HCT116 (cell line): ENCODE data around the gene ASNSD1. TPM values are rescaled to one million over a fixed set of nuclear protein-coding genes. Genes with fewer than 3 reads are reported as not detected.

Experiments used
- ATAC-seq: fragments of 200-7000 bp; cut with Tn5 transposase; 2 replicates; pipeline ENCODE4 v1.9.1; 2020; ENCODE audit warnings: mild to moderate bottlenecking, moderate library complexity
- BruUV-seq: library from RNA; stranded (reverse); fragments of 400-500 nt; replicated peaks from 2 replicates; lab custom pipeline; 2021; lab: Mats Ljungman, UMichigan
- CTCF ChIA-PET: fragments of 300-600 bp; sonication (Branson Sonifier 250); formaldehyde crosslinking; loops from one replicate; lab custom pipeline; 2021; ENCODE audit warnings: antibody characterized with exemption; lab: Charles Lee
- POLR2A ChIA-PET: fragments of 300-600, 350-600 bp; sonication (Branson Sonifier 250); formaldehyde crosslinking; loops from one replicate; lab custom pipeline; 2021; ENCODE audit warnings: antibody characterized with exemption; lab: Charles Lee
- RAD21 ChIA-PET, 2 experiments: fragments of 300-600 bp; sonication (Branson Sonifier 250); formaldehyde crosslinking; loops; one replicate each; lab custom pipeline; 2023; ENCODE audit warnings: low total read pairs in 2 of 2; ENCODE audit not compliant: uncharacterized antibody in 2 of 2, unreplicated experiment in 2 of 2, low non-redundant PET in 1 of 2; lab: Charles Lee
- DNase-seq: peaks from one replicate; pipeline ENCODE4 v3.0.0-alpha.2; 2010; ENCODE audit warnings: low read depth, low spot score
- H2AFZ ChIP-seq: fragments of 200-600 bp; shearing (Covaris generic), sonication (generic); 2 replicates; pipeline ENCODE4 v1.6.1; 2017; ENCODE audit warnings: low read depth, mixed run types, mixed read lengths, antibody characterized with exemption, low read length; ENCODE audit not compliant: poor library complexity, severe bottlenecking
- H3K27ac ChIP-seq: 2 replicates; pipeline ENCODE4 v1.5.1; 2012; ENCODE audit warnings: low read depth, low read length
- H3K27me3 ChIP-seq: fragments of 200-600 bp; sonication (generic); 2 replicates; pipeline ENCODE4 v1.6.1; 2016; ENCODE audit warnings: mixed run types, low read length, mixed read lengths; ENCODE audit not compliant: insufficient read depth
- H3K36me3 ChIP-seq, 2 experiments: fragments of 200-500 bp in 1 of 2; fragments of 200-600 bp in 1 of 2; sonication (Bioruptor generic) in 1 of 2; sonication (generic) in 1 of 2; 2 replicates each; pipeline versions ENCODE4 v1.5.1 to v1.6.1; 2014 to 2016; ENCODE audit warnings: low read length in 2 of 2, inconsistent platforms in 1 of 2, mixed read lengths in 1 of 2, mixed run types in 1 of 2; ENCODE audit not compliant: insufficient read depth in 2 of 2, control insufficient read depth in 1 of 2
- H3K4me1 ChIP-seq, 2 experiments: fragments of 200-600 bp in 1 of 2; sonication (generic) in 1 of 2; 2 replicates each; pipeline versions ENCODE4 v1.5.1 to v1.6.1; 2012 to 2017; ENCODE audit warnings: low read length in 2 of 2, inconsistent platforms in 1 of 2, mild to moderate bottlenecking in 1 of 2, mixed read lengths in 1 of 2, mixed run types in 1 of 2, moderate library complexity in 1 of 2; ENCODE audit not compliant: insufficient read depth in 2 of 2, control insufficient read depth in 1 of 2
- H3K4me2 ChIP-seq: fragments of 200-600 bp; sonication (generic); 2 replicates; pipeline ENCODE4 v1.6.1; 2017; ENCODE audit warnings: mixed run types, low read length, mixed read lengths
- H3K4me3 ChIP-seq, 2 experiments: fragments of 200-600 bp in 1 of 2; sonication (generic) in 1 of 2; replicated peaks in 1 of 2; 2 replicates each; pipeline ENCODE4 v1.5.1; 2011 to 2016; ENCODE audit warnings: low read length in 2 of 2, control low read depth in 1 of 2, low read depth in 1 of 2, mild to moderate bottlenecking in 1 of 2, mixed read lengths in 1 of 2, mixed run types in 1 of 2
- H3K79me2 ChIP-seq: fragments of 200-600 bp; sonication (generic); 2 replicates; pipeline ENCODE4 v1.6.1; 2017; ENCODE audit warnings: mild to moderate bottlenecking, mixed run types, low read length, moderate library complexity, mixed read lengths; ENCODE audit not compliant: insufficient read depth
- H3K9ac ChIP-seq: fragments of 200-600 bp; sonication (generic); 2 replicates; pipeline ENCODE4 v1.6.1; 2016; ENCODE audit warnings: low read length, mixed read lengths
- H3K9me2 ChIP-seq: fragments of 200-600 bp; sonication (generic), shearing (Covaris generic); 2 replicates; pipeline ENCODE4 v1.6.1; 2017; ENCODE audit warnings: mixed run types, mild to moderate bottlenecking, moderate library complexity; ENCODE audit not compliant: insufficient read depth
- H3K9me3 ChIP-seq, 2 experiments: fragments of 200-500 bp in 1 of 2; fragments of 200-600 bp in 1 of 2; sonication (Bioruptor generic) in 1 of 2; sonication (generic) in 1 of 2; 2 replicates each; pipeline ENCODE4 v1.6.1; 2014 to 2017; ENCODE audit warnings: low read length in 2 of 2, mixed read lengths in 2 of 2, inconsistent platforms in 1 of 2, low read depth in 1 of 2, mild to moderate bottlenecking in 1 of 2, mixed run types in 1 of 2, moderate library complexity in 1 of 2; ENCODE audit not compliant: control insufficient read depth in 1 of 2, insufficient read depth in 1 of 2
- H4K20me1 ChIP-seq: fragments of 200-600 bp; sonication (generic), shearing (Covaris generic); 2 replicates; pipeline ENCODE4 v1.6.1; 2017; ENCODE audit warnings: mixed run types, mild to moderate bottlenecking, moderate library complexity; ENCODE audit not compliant: insufficient read depth
- ATF3 ChIP-seq: IDR thresholded peaks from 2 replicates; pipeline ENCODE4 v1.6.1; 2012
- CTCF ChIP-seq, 3 experiments: fragments of 200-600 bp in 1 of 3; sonication (generic) in 1 of 3; IDR thresholded peaks in 2 of 3; conservative IDR thresholded peaks in 1 of 3; 2 replicates each; pipeline ENCODE4 v1.5.1; 2012 to 2017; ENCODE audit warnings: low read depth in 2 of 3, low read length in 2 of 3, antibody characterized with exemption in 1 of 3, borderline replicate concordance in 1 of 3, control low read depth in 1 of 3, mild to moderate bottlenecking in 1 of 3, mixed read lengths in 1 of 3, mixed run types in 1 of 3, moderate library complexity in 1 of 3; ENCODE audit not compliant: insufficient read depth in 1 of 3
- EGR1 ChIP-seq: IDR thresholded peaks from 2 replicates; pipeline ENCODE4 v1.6.1; 2012; ENCODE audit warnings: low read depth
- ELF1 ChIP-seq: IDR thresholded peaks from 2 replicates; pipeline ENCODE4 v1.6.1; 2012; ENCODE audit warnings: low read depth, borderline replicate concordance
- FOSL1 ChIP-seq: IDR thresholded peaks from 2 replicates; pipeline ENCODE4 v1.6.1; 2012; ENCODE audit warnings: low read depth
- JUND ChIP-seq: IDR thresholded peaks from 2 replicates; pipeline ENCODE4 v1.6.1; 2012
- MAX ChIP-seq: IDR thresholded peaks from 2 replicates; pipeline ENCODE4 v1.6.1; 2012
- POLR2AphosphoS5 ChIP-seq: IDR thresholded peaks from 2 replicates; pipeline ENCODE4 v1.6.1; 2011; ENCODE audit warnings: mild to moderate bottlenecking, low read depth, low read length, moderate library complexity
- RAD21 ChIP-seq: IDR thresholded peaks from 2 replicates; pipeline ENCODE4 v1.6.1; 2012; ENCODE audit warnings: low read depth, mild to moderate bottlenecking
- REST ChIP-seq: IDR thresholded peaks from 2 replicates; pipeline ENCODE4 v1.6.1; 2012; ENCODE audit warnings: low read depth
- SP1 ChIP-seq: IDR thresholded peaks from 2 replicates; pipeline ENCODE4 v1.6.1; 2012; ENCODE audit warnings: low read depth
- TCF7L2 ChIP-seq: IDR thresholded peaks from 2 replicates; pipeline ENCODE4 v1.7.0; 2011; ENCODE audit warnings: borderline replicate concordance, inconsistent platforms; ENCODE audit not compliant: insufficient read depth, insufficient read length; ENCODE audit errors: extremely low read depth
- YY1 ChIP-seq: IDR thresholded peaks from 2 replicates; pipeline ENCODE4 v1.6.1; 2011; ENCODE audit warnings: low read length, low read depth, moderate library complexity, mild to moderate bottlenecking; ENCODE audit not compliant: insufficient replicate concordance; ENCODE audit errors: extremely low read depth
- ZBTB33 ChIP-seq: IDR thresholded peaks from 2 replicates; pipeline ENCODE4 v1.6.1; 2011; ENCODE audit warnings: mild to moderate bottlenecking, low read length, moderate library complexity; ENCODE audit not compliant: insufficient replicate concordance; ENCODE audit errors: extremely low read depth
- ZFX ChIP-seq: fragments of 450-650 bp; IDR thresholded peaks from 2 replicates; pipeline ENCODE4 v1.6.1; 2017
- intact Hi-C: fragments of 100-400 bp; cut with micrococcal nuclease; formaldehyde crosslinking; loops from 2 replicates; pipeline ENCODE4 v1.10.0; 2022
- total RNA-seq: library from RNA; stranded (reverse); gene quantifications from one replicate; pipeline ENCODE4 v1.2.1, GENCODE V29; 2021; ENCODE audit not compliant: unreplicated experiment

The ASNSD1 gene
- total RNA-seq, 1 experiment from 2014 or later, result 33.6 TPM

- H3K4me1 ChIP-seq, result peaks cover 0 to 11% of the 10 kb centered on the region in 2 experiments; a peak in 2 of 4 replicates
- no peak overlapping the region for H3K4me3 ChIP-seq
- H4K20me1 ChIP-seq, result no peaks in the 10 kb centered on the region
- DNase-seq (no peak), ATAC-seq (no peak)
- ChIA-PET RAD21 (no interaction called here), CTCF (no interaction called here), POLR2A (no interaction called here)
- TF ChIP-seq RAD21, result no peak
- no peak for TF ChIP-seq TCF7L2
- no peak for TF ChIP-seq REST
- TF ChIP-seq ELF1, result no peak
- TF ChIP-seq EGR1, result no peak
- TF ChIP-seq ZBTB33, result no peak
- TF ChIP-seq FOSL1, result no peak
- no peak for TF ChIP-seq MAX
- TF ChIP-seq YY1, result no peak
- TF ChIP-seq SP1, result no peak
- TF ChIP-seq POLR2AphosphoS5, result no peak
- TF ChIP-seq JUND, result no peak
- no peak for TF ChIP-seq CTCF (IDR thresholded peaks at IDR 0.05 in 2 of 3, conservative IDR thresholded peaks at IDR 0.05 in 1 of 3; ENCODE audit: borderline replicate concordance in 1 of 3, insufficient read depth in 1 of 3, low read depth in 2 of 3, low read length in 2 of 3)
- TF ChIP-seq ZFX, result no peak
- TF ChIP-seq ATF3, result no peak
- no TSS peak for BruUV-seq
- H3K79me2 ChIP-seq, result peaks cover 16% of the 10 kb centered on the region
- H3K9me2 ChIP-seq, result no peaks in the 10 kb centered on the region
- H3K27ac ChIP-seq, result no peak overlapping the region
- H3K36me3 ChIP-seq, result no peaks in the 10 kb centered on the region
- intact Hi-C loops, result no loop called here
- no peaks in the 10 kb centered on the region for H3K9me3 ChIP-seq
- no peak overlapping the region for H3K9ac ChIP-seq
- no peak overlapping the region for H2AFZ ChIP-seq
- H3K4me2 ChIP-seq, result no peak overlapping the region
- no peaks in the 10 kb centered on the region for H3K27me3 ChIP-seq
Observed at GRCh38 chr2:189657867-189658266, 3.4 kb upstream of the ASNSD1 start.
